Stimulated activated CD4-positive, alpha-beta T cell treated with anti-CD3 and anti-CD28 coated beads, Interleukin-4, amount 100 ng/mL, for 4 hours (primary cell): ENCODE measurements around the gene AOAH.

Experiments
- DNase-seq, 2 experiments: peaks; one replicate each; pipeline ENCODE4 v3.0.0-alpha.2; 2020

Gene AOAH

GRCh38 chr7:36723951-36724664, at the start of gene AOAH:
Gene AOAH (minus strand): TSS chr7:36724494. CDS start chr7:36724148, 346 bp downstream.
- peak; percentile 52 to 56 for DNase-seq

- no peak for DNase-seq
Observed at GRCh38 chr7:36766451-36766850, 42.2 kb upstream of the AOAH start.

- no peak for DNase-seq
Observed at GRCh38 chr7:36765605-36766004, 41.3 kb upstream of the AOAH start.

GRCh38 chr7:36764929-36765328, 40.6 kb upstream of the AOAH start:
- no peak for DNase-seq

- no peak for DNase-seq
Observed at GRCh38 chr7:36763132-36763816, 39.0 kb upstream of the AOAH start.

GRCh38 chr7:36762394-36762793, 38.1 kb upstream of the AOAH start:
- no peak for DNase-seq

GRCh38 chr7:36761835-36762234, 37.5 kb upstream of the AOAH start:
- DNase-seq: no peak

- no peak for DNase-seq
Observed at GRCh38 chr7:36760856-36761762, 36.8 kb upstream of the AOAH start.

GRCh38 chr7:36758879-36759278, 34.6 kb upstream of the AOAH start:
- no peak for DNase-seq

- no peak for DNase-seq
Observed at GRCh38 chr7:36755484-36755883, 31.2 kb upstream of the AOAH start.

- DNase-seq: no peak
Observed at GRCh38 chr7:36752026-36752711, 27.9 kb upstream of the AOAH start.

- DNase-seq: no peak
Observed at GRCh38 chr7:36750451-36750850, 26.2 kb upstream of the AOAH start.

- DNase-seq: no peak
Observed at GRCh38 chr7:36749282-36749960, 25.1 kb upstream of the AOAH start.

- no peak for DNase-seq
Observed at GRCh38 chr7:36748017-36748487, 23.8 kb upstream of the AOAH start.

GRCh38 chr7:36747280-36748016, 23.2 kb upstream of the AOAH start:
- no peak for DNase-seq

GRCh38 chr7:36746347-36746746, 22.1 kb upstream of the AOAH start:
- DNase-seq: no peak

- no peak for DNase-seq
Observed at GRCh38 chr7:36742911-36743775, 18.8 kb upstream of the AOAH start.

- no peak for DNase-seq
Observed at GRCh38 chr7:36741866-36742265, 17.6 kb upstream of the AOAH start.

GRCh38 chr7:36739351-36739750, 15.1 kb upstream of the AOAH start:
- no peak for DNase-seq

- DNase-seq: no peak
Observed at GRCh38 chr7:36736899-36737211, 12.6 kb upstream of the AOAH start.
